ENCODE measurements around the gene RAB44.
"Not testable (repeated sequence)": the region's sequence is repeated elsewhere in the genome, so short reads cannot be mapped to it uniquely, and the experiment has no call there.

The RAB44 gene

DNA sequence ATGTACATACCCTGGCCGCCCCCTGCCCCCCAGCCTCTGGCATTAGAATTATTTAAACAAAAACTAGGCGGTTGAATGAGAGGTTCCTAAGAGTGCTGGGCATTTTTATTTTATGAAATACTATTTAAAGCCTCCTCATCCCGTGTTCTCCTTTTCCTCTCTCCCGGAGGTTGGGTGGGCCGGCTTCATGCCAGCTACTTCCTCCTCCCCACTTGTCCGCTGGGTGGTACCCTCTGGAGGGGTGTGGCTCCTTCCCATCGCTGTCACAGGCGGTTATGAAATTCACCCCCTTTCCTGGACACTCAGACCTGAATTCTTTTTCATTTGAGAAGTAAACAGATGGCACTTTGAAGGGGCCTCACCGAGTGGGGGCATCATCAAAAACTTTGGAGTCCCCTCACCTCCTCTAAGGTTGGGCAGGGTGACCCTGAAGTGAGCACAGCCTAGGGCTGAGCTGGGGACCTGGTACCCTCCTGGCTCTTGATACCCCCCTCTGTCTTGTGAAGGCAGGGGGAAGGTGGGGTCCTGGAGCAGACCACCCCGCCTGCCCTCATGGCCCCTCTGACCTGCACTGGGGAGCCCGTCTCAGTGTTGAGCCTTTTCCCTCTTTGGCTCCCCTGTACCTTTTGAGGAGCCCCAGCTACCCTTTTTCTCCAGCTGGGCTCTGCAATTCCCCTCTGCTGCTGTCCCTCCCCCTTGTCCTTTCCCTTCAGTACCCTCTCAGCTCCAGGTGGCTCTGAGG is 11.5 kb upstream of the RAB44 start:
- no peak for DNase-seq (ENCODE audit: low read depth in 1 of 2, low spot score in 1 of 2)

DNA sequence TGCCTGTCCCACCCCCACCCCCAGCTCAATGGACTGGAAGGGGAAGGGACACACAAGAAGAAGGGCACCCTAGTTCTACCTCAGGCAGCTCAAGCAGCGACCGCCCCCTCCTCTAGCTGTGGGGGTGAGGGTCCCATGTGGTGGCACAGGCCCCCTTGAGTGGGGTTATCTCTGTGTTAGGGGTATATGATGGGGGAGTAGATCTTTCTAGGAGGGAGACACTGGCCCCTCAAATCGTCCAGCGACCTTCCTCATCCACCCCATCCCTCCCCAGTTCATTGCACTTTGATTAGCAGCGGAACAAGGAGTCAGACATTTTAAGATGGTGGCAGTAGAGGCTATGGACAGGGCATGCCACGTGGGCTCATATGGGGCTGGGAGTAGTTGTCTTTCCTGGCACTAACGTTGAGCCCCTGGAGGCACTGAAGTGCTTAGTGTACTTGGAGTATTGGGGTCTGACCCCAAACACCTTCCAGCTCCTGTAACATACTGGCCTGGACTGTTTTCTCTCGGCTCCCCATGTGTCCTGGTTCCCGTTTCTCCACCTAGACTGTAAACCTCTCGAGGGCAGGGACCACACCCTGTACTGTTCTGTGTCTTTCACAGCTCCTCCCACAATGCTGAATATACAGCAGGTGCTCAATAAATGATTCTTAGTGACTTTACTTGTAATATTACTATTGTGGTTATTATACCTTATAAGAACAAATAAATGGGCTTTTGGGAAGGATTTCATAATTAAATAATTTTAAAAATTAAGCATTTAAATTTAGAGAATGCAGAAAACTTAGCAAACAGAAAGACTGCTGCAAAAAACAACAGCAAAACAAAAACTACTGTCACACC is 10.7 kb upstream of the RAB44 start:
- DNase-seq (ENCODE audit: low read depth in 1 of 2, low spot score in 1 of 2): no peak

DNA sequence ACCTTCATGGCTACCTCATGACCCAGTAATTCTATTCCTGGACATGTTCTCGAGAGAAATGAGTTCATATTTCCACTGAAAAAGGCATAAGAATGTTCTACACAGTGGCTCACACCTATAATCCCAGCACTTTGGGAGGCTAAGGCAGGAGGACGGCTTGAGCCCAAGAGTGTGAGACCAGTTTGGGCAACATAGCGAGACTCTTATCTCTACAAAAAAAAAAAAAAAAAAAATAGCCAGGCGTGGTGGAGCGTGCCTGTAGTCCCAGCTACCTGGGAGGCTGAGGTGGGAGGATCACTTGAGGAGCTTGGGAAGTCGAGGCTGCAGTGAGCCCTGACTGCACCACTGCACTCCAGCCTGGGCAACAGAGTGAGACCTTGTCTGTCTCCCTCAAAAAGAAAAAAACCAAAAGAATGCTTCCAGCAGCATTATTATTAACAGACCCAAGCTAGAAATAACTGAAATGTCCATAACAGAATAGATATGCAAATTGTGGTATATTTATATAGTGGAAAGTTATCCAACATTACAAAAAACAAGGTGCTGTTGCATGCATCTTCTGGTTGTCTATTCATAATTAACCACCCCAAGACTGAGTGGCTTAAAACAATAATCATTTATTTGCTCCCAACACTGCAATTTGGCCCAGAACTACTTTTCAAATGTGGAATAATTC is 9.4 kb upstream of the RAB44 start:
- no peak for DNase-seq (ENCODE audit: low read depth in 1 of 2, low spot score in 1 of 2)

DNA sequence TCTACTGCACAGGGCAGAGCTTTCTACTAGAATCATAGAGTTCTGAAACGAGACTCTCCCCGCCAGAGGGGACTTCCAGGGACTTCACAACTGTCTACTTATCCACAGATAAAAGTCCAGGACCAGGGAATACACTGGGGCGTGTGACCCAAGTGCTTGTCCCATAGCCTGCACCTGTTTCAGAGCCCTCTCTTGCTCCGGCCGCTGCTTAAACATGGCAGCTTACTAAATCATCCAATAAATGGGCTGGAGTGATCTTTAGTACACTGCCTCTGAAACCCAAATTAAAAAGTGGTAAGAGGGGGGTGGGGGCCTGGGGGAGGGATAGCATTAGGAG is 8.9 kb upstream of the RAB44 start:
- no peak for DNase-seq (ENCODE audit: low read depth in 1 of 2, low spot score in 1 of 2)

DNA sequence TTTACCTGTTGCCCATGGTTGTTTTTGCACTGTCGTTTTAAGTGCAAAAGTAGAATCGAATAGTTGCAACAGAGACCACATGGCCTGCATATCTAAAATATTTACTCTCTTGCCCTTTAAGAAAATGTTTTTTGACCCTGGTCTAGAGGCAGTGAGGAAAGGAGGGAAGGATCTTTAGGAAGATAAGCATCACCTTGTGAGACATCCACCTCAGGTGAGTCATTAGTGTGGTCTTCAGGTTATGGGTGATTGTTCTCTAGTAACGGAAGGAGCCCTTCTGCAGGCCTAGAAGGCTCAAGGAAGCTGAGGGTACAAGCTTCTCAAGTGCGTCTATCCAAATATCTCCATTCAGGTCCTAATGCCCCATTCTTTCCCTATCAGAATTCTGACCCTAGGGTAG is 6.6 kb upstream of the RAB44 start:
- no peak for DNase-seq (ENCODE audit: low read depth in 1 of 2, low spot score in 1 of 2)

DNA sequence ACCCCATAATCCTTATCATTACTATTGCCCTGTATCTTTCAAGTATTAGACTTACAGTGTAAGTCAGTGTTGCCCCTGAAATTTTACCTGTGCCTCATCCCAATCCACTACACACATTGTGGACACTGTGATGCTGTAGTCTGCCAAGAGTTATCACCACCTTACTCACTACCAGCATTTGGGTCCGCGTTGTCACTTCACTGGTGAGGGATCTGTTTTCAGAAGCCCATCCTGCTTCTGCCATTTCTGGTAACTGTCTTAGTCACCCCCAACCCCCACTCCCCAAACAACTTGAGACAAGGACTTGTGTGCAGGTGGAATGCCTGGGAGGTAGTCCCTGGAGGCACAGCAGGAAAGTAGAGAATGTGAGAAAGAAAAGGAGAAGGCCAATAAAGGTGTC is 6.0 kb upstream of the RAB44 start:
- DNase-seq (ENCODE audit: low read depth in 1 of 2, low spot score in 1 of 2): no peak

DNA sequence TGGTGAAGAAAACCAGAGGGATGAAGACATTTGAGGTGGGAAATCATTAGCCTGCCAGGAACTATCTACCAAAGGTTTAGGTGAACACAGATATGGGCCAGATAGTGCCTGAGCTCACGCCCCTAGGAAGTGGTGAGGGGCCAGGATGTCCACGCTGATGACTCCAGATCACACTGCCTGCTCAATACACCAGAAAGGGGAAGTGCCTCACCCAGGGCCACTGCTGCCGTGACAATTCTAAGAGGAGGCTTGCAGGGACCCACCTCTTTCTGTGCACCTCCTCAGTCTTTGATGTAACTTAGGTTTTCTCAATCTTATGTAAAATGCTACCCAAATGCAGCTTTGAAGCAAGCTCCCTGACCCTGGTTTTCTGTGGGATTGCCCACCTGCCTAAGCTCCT is 5.4 kb upstream of the RAB44 start:
- no peak for DNase-seq (ENCODE audit: low read depth in 1 of 2, low spot score in 1 of 2)

DNA sequence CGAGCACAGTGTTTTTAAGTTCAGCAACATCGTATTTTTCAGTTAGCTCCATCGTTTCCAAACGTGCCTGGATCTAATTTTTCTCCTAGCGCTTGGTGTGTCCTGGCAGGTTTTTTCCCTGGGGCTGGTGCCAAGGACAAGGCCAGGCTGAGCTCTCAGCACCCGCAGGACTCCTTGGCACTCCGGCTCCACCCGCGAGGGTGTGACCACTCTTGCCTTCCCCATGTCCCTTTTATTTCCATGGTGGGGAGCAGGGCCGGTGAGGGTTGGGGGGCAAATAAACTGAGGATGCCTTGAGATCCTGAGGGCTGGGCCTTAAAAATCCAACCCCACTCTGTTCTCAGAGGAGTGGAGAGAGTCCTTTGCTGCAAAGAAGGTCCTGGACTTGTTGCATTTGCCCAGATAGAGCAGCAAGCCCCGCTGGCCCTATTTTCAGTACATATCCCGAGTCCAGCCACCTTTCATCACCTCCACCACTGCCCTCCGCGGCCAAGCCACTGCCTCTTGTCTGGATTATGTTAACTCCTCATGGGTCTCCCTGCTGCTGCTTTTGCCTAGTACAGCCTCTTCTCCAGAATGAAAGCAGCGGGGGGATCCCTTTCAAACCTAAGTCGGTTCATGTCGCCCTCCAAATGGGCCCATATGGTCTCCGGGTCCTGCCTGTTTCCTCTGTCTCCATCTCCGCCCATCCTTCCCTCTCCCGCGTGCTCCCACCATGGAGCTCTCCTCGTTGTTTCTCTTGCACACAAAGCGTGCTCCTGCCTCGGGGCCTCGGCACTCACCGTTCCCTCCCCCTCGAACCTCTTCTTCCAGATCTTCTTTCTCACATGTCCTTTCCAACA is 4.5 kb upstream of the RAB44 start:
- no peak for DNase-seq (ENCODE audit: low read depth in 1 of 2, low spot score in 1 of 2)

DNA sequence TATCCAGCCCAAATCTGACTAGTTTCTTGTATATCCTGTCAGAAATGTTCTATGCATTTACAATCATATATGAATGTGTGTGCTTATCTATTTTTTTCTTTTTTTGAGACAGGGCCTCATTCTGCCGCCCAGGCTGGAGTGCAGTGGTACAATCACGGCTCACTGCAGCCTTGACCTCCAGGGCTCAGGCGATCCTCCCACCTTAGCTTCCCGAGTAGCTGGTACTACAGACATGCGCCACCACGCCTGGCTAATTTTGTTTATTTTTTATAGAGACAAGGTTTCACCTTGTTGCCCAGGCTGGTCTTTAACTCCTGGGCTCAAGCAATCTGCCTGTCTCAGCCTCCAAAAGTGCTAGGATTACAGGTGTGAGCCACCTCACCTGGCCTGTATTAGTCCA is 3.0 kb upstream of the RAB44 start:
- DNase-seq (ENCODE audit: low read depth in 1 of 2, low spot score in 1 of 2): no peak

DNA sequence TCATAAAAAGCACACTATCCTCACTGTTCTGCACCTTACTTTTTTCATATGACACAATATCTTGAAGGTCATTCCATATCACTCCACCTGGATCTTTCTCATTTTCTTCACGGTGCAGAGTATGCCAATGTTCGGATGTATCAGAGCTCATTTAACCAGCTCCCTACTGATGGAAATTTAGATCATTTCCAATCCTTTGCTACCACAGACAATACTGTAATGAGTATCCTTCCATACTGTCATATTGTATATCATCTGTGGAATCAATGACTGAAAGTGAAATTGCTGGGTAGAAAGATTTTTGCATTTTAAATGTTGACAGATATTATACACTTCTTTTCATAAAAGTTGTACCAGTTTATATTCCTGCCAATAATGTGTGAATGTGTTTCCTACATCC is 2.2 kb upstream of the RAB44 start:
- no peak for DNase-seq (ENCODE audit: low read depth in 1 of 2, low spot score in 1 of 2)

DNA sequence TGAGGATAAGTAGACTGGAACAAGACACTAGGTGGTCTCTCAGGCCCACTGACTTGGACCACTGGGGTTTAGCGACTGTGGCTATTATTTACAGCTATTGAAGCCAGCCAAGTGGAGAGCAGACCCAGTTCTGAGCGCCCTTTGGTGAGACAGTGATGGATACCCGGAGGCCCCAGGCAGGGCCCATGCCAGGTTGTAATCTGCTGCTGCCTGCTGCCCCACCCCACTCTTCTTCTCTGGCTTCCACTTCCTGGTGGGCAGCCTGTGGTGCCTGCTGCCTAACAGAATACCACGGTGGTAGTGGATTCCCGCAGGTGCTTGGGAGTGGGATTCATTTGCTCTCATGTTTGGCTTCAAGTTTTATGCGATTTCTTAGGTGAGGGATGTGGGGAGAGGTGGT is 570 bp downstream of the RAB44 start:
- no peak for DNase-seq (ENCODE audit: low read depth in 1 of 2, low spot score in 1 of 2)

DNA sequence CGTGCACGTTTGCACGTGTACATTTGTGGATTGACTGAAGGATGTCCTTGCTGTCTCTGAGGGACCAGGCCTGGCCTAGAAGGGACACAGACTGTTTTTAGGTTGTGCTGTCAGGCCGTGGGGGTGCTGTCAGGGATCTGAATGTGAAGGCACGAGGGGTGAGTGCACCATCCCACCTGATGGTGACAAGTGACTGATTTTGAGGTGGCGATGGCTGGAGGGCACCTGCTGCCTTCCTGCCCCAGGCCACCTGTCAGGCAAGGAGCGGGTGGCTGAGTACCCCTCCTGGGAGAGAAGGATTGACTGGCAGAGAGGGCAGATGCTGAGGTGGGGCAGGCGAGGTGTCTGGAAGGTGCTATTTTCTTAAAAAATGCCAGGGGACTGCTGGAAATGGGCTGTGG is 1.2 kb downstream of the RAB44 start:
- DNase-seq (ENCODE audit: low read depth in 1 of 2, low spot score in 1 of 2): no peak

DNA sequence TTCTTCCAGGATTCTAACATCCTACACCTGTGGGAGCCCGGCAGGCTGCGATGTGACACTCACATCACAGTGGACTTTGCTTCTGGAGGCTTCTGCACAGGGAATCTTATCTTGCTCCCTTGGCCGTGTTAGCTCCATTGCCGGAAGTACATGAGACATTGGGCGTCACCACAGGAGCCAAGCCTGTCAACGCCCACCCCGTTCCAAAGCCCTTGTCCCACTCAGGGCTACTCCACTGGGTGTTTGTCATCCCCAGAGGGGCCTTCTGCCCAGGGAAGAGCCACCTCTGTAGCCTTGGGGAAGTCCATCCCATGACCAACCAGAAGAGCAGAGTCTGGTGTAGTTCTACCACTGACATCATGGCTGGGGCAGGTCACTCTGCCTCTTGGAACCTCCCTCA is 1.7 kb downstream of the RAB44 start:
- DNase-seq (ENCODE audit: low read depth in 1 of 2, low spot score in 1 of 2): no peak

DNA sequence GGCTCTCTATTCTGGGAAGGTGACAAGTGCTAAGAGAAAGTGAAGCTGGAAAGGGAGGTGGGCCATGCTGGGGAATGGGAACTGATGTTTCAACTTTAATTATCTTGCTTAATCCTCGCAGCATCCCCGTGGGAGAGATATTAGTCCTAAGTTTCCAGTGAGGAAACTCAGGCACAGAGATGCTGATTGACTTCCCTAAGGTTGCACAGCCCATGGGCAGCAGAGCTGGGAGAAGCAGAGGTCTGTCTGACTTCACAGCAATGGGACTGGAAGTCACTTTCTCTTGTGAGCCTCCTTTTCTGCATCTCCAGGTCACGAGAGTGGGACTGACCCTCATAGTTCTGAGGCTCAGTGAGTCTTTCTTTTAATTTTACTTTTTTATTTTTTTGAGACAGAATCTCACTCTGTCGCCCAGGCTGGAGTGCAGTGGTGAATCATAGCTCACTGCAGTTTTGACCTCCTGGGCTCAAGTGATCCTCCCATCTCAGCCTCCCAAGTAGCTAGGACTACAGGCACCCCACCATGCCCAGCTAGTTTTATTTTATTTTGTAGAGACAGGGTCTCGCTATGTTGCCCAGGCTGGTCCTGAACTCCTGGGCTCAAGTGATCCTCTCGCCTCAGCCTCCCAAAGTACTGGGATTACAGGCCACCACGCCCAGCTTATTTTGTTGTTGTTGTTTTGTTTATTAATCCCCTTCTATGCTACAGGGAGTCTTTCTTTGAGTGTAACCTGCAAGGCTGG is 2.6 kb downstream of the RAB44 start:
- no peak for DNase-seq (ENCODE audit: low read depth in 1 of 2, low spot score in 1 of 2)

DNA sequence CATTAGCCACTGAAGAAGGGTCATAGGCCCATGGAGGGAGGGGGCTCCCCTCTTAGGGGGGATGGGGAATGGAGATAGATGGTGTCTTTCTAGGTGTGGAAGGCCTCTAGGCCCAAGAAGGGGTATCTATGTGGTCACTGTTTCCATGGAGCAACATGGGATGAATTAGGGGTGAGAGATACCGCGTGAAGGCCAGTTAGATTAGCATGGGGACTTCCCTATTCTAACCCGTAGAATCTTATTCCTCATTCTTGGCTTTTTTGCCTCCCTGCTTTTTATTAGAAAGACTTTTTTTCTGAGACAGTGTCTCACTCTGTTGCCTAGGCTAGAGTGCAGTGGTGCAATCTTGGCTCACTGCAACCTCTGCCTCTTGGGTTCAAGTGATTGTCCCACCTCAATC is 3.2 kb downstream of the RAB44 start:
- no peak for DNase-seq (ENCODE audit: low read depth in 1 of 2, low spot score in 1 of 2)

DNA sequence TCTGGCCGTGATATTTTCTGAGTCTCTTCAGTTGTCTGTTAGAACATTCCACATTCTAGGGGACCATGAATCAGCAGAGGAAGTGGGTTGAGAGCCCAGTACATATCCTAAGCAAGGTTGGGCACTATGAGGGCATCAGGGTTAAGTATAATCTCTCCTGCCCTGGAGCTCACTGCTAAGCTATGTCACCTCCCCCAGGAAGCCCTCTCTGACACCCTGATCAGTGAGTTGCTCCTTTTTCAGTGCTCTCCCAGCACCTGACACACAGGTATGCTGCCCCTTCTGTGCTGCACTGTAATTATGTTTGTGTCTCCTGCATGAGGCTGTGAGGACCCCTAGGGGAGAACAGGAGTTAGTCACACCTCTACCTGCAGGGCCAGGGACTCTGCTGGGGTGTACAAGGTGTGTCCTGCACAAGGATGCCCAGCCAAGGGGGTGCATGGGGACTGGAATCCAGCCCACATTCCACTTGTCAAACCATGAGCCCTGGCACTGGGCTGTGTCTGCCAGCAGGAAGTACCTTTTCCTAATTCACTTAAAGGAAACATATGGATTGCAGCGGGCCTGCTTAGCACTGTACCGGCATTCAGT is 3.9 kb downstream of the RAB44 start:
- no peak for DNase-seq (ENCODE audit: low read depth in 1 of 2, low spot score in 1 of 2)

DNA sequence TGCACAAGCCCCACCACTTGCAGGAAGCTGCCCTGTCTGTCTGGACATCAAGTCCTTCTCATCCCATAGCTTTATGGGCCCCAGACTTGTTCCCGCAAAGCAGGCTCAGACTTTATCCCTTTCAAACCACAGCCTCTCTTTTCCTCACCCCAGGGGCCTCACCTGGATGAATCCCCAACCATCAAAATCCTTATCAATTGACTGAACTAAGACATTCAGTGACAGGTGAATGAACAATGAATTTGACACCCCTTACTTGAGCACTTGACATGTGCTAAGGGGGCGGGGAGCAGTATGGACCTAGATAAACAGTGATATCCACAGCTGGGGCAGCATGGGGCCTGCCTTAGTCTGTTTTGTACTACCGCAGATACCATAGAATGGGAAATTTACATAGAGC is 5.0 kb downstream of the RAB44 start:
- DNase-seq (ENCODE audit: low read depth in 1 of 2, low spot score in 1 of 2): no peak

DNA sequence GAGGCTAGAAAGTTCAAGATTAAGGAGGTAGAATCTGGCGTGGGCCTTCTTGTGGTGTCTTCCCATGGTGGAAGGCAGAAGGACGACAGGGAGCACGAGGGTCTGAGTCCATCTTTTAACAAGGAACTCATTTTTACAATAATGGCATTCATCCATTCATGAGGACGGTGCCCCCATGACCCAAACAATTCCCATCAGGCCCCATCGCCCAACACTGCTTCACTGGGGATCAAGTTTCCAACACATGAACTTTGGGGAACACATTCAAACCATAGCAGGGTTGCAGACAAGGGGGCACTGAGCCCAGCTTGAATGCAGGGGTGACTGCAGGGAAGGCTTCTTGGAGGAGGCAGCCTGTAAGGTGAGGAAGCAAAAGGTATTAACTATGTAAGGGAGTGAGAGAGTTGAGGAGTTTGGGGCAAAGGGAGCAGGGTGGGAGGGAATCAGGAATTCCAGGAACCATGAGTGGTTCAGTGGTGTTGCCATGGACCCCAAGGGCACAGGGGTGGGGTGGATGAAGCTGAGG is 5.5 kb downstream of the RAB44 start:
- no peak for DNase-seq (ENCODE audit: low read depth in 1 of 2, low spot score in 1 of 2)

DNA sequence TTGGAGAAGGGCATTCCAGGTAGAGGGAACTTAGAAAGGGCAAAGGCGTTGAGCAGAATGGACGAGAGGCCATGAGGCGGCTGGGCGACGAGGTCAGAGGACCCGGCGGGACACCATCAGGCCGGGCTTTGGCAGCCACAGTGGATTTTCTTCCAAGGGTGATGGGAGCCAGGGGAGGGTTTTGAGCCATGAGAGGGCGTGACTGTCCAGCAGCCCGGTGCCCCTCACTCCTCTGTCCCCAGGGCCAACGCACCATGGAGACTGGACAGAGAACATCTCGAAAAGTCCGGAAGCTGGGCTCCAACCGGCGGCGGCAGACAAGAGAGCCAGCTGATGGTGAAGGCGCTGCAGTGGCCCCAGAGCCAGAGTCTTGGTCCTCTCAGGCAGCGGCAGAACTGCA is 6.4 kb downstream of the RAB44 start:
- no peak for DNase-seq (ENCODE audit: low read depth in 1 of 2, low spot score in 1 of 2)

DNA sequence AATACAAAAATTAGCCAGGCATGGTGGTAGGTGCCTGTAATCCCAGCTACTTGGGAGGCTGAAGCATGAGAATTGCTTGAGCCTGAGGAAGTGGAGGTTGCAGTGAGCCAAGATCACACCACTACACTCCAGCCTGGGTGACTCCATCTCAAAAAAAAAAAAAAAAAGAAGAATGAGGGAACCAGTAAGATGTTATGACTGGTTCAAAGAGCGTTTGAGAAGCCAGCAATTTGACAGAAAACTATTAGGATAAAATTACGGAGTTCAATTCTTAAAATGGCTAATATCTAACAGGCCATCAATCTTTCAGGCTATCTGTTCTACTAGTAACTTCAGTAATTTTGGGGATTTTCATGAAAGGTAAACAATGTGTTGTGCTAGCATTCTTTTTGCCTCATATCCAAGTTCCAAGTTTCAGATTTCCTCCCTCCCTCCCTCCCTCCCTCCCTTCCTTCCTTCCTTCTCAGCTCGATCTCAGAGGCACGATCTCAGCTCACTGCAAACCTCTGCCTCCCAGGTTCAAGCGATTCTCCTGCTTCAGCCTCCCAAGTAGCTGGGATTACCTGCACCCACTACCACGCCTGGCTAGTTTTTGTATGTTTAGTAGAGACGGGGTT is 7.4 kb downstream of the RAB44 start:
- DNase-seq (ENCODE audit: low read depth in 1 of 2, low spot score in 1 of 2): not testable (repeated sequence)

Data from activated T-helper 1 cell treated with anti-CD3 and anti-CD28 coated beads, Interleukin-2, amount 50 U/mL, for 16 hours (primary cell).